ENCODE data around the gene ZNF341.
"Not testable (repeated sequence)": the region's sequence is repeated elsewhere in the genome, so short reads cannot be mapped to it uniquely, and the experiment has no call there.

The ZNF341 gene

DNA sequence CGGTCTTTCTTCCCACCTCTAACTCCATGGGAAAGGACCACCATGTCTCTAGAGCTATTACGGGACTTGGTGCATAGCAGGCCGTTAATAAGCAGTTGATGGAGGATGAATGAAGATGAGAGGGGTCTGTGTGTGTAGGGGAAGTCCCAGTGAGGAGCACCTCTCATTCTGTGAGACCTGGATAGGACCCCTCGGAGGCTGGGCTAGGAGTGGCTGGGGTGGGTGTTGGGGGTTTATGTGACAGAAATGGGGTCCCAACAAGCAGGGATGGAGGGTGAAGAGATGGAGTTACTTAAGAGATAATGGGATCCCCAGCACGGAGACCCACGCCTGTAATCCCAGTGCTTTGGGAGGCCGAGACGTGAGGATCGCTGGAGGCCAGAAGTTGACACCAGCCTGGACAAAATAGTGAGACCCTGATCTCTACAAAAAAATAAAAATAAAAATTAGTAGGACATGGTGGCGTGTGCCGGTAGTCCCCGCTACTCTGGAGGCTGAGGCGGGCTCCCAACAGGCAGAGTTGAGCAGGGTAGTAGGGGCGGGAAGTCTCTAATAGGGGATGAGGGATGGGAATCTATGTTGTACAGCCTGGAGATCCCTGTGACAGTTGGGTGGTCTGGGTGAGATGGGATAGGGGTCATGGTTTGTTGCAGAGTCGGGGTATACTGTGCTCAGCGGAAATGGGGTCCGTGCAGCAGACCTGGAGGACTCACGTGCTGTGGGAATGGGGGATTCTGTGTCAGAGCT lies 677 bp upstream of the ZNF341 start:
- no peak for DNase-seq (ENCODE audit: low read depth)

DNA sequence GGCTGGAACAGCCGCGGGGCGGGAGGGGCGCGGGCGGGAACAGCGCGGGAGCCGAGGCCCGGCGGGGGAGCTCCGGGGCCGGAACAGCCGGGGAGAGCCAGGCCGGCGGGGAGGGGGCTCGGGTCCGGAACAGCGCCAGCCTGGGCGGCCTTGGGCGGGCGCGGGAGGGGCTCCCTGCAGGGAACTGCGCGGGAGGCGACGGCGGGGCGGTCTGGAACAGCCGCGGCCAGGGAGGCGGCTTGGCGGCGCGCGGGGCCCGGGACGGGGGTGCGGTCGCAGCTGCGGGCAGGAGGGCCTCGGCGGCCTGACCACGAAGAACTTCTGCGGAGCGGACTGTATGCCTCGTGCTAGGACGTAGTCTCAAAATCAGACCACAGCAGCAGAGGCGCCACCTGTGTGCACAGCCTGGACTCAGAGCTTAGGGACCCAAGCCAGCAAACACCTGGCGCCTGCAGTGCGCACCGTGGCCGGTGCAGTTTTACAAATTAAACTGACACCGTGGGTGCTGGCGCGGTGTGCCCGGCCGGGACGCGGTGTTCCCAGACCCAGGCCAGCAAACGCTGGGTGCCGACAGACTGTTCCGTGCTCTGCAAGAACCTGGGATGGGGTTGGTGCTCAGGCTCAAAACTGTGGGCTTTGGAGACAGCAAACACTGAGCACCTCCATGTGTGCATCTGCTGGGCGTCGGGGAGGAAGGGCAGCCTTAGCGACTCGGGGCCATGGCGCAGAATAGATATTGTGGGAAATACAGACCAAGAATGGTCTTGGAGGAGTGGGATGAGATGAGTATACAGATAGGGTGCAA lies 572 bp downstream of the ZNF341 start:
- no peak for DNase-seq (ENCODE audit: low read depth)

DNA sequence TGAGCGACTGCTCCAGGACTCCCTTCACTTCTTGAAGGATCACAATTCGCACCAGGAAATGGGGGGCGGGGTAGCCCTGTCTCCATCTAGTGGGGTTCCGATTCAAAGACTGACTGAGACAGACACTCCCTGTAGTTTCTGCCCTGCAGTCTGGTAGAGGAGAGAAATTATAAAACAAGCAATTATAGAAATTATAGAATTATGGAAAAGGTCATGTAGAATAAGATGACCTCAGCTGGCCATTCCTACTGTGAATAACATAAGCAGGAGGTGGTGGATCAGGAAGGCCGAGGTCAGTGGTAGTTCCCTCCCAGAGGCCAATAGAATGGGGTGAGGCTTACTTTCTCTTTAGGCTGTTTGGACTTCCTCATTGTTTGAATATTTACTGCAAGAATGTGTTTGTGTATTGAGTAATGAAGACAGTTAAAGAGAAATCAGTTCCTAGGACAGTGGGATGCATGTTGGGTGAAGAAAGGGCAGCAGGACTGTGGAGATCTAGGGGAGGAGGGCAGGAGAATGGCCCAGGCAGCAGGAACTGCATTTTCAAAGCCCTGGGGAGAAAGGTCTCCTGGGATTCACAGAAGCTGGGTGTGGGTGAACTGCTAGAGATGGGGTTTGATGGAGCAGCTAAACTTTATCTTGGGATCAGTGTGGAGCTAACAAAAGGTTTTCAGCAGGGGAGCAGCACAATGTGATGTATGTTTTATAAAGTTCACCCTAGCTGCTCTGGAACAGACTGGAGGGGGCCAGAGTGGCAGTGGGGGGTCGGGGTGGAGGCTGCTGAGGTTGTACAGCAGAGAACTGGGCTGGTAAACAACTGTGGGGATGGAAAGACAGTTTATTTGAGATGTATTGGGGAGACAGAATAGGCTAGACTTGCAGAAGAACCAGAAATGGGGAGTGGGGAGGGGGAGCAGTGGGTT lies 2.1 kb downstream of the ZNF341 start:
- no peak for DNase-seq (ENCODE audit: low read depth)

DNA sequence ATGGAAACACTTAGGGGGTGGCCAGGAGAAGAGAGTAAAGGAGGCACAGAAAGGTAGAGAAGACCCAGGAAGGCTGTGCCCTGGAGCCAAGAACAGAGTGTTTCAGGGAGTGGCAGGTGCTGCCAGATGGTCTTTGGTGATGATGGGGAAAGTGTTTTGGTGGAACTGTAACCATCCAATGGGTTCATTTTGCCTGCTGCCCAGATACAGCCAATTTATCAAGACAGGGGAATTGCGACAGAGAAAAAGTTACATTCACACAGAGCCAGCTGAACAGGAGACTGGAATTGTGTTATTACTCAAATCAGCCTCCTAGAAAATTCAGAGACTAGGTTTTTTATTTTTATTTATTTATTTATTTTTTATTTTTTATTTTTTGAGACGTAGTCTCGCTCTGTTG lies 5.2 kb downstream of the ZNF341 start:
- DNase-seq (ENCODE audit: low read depth) = no peak

DNA sequence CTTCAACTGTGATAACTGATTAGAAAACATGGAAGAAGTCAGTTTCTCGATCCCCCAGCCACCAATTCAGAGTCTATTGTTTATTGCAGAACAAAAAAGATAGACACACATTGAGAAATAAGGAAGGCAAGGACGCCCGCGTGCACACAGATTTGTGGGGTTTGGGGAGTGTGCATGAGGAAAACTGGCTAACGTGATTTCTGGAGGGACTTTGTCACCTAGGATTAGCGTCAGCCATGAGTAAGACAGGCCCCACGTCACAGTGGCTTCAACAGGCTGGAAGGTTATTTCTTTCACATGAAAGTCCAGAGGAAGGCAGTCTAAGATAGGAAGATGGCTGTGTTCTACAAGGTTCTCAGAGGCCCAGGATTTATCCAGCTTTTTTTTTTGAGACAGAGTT lies 7.7 kb downstream of the ZNF341 start:
- no peak for DNase-seq (ENCODE audit: low read depth)

DNA sequence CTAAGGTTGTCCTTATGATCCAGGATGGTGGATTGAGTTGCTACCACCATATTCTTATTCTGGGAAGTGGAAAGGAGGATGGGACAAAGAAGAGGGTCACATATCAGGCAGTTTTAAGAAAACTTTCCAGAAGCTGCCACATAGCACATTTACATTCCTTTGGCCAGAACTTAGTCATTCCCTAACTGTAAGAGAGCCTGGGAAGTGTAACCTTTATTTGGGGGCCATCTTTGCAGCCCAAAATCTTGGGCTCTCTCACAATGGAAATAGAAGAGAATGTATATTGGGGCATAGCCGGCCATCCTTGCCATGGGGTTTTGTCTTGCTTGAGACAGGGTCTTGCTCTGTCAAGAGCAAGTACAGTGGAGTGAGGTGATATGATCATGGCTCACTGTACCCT lies 8.4 kb downstream of the ZNF341 start:
- no peak for DNase-seq (ENCODE audit: low read depth)

DNA sequence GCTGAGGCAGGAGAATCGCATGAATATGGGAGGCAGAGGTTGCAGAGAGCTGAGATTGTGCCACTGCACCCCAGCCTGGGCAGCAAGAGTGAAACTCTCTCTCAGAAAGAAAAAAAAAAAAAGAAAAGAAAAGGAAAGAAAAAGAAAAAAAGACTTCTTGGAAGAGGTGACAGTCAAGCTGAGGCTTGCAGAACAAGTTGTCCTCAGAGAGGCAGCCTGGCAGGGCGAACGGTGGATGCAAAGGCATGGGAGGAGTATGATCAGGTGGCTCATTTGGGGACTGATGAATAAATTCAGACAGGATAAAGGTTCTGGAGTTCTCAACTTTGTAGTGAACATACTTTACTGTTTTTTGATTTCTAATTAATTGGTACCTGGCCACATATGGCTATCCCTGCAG lies 12.4 kb downstream of the ZNF341 start:
- no peak for DNase-seq (ENCODE audit: low read depth)

DNA sequence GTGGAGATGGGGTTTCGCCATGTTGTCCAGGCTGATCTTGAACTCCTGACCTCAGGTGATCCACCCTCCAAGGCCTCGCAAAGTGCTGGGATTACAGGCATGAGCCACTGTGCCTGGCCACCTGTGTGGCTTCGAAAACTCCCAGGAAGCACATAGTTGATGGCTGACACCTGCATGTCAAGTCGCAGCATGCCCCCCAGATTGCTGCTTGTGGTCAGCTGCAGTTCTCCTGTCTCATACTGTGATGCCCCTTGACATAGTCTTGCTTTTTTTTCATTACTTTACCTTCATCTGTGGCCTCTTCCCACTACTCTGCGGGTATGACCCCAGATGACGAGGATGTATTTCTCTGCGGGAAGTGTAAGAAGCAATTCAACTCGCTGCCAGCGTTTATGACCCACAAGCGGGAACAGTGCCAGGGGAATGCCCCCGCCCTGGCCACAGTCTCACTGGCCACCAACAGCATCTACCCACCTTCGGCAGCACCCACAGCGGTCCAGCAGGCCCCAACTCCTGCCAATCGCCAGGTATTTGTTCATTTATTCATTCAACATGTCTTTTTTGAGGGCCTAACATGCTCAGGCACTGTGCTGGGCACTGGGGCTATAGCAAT lies 13.1 kb downstream of the ZNF341 start:
- DNase-seq (ENCODE audit: low read depth) = no peak

DNA sequence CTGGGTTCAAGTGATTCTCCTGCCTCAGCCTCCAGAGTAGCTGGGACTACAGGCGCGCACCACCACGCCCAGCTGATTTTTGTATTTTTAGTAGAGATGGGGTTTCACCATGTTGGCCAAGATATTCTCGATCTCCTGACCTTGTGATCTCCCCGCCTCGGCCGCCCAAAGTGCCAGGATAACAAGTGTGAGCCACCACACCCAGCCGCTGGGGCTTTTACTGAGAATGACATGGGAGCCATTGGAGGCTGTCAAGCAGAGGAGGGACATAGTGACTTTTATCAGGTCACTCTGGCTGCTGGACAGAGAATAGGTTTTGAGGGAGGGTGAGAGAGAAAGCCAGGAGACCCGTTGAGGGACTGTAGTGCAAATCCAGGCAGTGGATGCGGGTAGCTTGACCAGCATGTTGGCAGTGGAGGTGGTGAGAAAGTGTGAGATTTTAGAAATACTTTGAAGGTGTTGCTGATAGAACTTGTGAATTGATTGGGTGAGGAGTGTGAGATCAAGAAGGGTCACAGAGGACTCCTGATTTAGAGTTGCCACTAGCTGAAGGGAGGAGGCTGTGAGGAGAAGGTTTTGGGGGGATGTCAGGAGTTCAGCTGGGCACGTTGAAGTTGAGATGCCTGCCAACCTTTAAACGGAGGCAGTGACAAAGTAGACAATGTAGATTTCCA lies 14.7 kb downstream of the ZNF341 start:
- DNase-seq (ENCODE audit: low read depth) = no peak

DNA sequence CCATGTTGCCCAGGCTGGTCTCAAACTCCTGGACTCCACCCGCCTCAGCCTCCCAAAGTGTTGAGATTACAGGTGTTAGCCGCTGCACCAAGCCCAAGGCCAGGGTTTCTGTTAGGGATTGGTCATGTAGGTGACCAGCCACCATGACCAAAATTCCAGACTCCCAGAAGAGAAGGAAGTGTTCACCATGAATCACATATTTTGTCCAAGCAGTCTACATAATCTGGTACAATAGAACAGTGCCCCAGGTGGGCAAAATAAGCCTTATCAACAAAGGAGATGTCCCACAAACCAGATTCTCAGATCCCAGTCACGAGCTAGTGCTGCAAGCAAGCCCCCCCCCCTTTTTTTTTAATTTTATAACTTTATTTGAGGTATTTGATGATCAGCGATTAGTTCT lies 20.0 kb downstream of the ZNF341 start:
- DNase-seq (ENCODE audit: low read depth) = no peak

DNA sequence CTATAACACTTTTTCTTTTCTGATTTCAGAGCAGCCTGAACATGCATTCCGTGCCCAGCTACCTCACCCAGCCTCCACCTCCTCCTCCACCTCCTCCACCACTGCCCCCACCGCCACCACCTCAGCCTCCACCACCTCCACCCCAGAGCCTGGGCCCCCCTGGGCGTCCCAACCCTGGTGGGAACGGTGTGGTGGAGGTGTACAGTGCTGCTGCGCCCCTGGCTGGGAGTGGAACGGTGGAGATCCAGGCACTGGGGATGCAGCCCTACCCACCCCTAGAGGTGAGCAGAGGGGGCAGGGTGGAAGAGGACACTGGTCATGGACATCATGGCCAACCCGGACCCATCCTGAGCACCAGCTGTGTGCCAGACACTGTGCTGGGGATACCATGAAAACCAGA lies 21.3 kb downstream of the ZNF341 start:
- no peak for DNase-seq (ENCODE audit: low read depth)

DNA sequence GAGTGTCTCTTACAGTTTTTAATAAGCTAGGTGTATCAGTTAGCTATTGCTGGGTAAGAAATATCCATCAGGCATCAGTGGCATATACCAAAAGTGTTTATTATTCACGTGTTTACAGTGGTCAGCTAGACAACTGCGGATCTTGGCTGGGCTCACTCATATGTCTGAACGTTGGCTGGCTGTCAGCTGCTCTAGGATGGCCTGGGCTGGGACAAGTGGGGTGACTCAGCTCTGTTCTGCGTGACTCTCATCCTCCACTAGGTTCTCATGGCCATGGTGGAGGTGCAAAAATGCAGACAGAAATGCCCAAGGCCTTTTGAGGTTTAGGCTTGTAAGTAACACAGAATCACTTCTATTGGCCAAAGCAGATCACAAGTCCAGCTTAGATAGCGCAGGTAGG lies 22.0 kb downstream of the ZNF341 start:
- DNase-seq (ENCODE audit: low read depth) = no peak

DNA sequence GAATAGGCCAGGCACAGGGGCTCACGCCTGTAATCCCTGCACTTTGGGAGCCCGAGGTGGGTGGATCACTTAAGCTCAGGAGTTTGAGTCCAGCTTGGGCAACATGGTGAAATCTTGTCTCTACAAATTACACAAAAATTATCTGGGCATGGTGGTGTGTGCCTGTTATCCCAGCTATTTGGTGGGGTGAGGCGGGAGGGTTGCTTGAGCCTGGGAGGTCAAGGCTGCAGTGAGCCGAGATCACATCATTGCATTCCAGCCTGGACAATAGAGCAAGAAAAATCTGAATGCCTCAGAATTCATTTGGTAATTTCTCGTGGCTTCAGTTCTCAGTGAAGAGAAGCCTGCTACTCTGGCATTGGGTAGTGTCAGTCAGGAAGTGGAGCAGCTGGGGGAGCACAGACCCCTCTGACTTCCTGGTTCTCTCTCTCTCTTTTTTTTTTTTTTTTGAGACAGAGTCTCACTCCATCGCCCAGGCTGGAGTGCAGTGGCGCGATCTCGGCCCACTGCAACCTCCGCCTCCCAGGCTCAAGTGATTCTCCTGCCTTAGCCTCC lies 24.2 kb downstream of the ZNF341 start:
- not testable (repeated sequence) for DNase-seq (ENCODE audit: low read depth)

DNA sequence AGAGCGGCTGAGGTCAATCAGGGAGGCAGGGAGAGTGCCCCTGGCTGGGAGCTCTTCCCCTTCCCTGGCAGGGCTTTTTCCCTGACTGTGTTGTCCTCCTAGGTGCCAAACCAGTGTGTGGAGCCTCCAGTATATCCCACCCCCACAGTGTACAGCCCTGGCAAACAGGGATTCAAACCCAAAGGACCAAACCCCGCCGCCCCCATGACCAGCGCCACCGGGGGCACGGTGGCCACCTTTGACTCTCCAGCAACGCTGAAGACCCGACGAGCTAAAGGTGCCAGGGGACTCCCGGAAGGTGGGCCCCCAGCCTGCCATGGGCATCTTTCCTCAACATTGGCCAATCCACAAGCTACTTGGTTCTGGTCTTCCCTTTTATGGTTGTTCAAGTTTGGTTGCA lies 25.2 kb downstream of the ZNF341 start:
- no peak for DNase-seq (ENCODE audit: low read depth)

DNA sequence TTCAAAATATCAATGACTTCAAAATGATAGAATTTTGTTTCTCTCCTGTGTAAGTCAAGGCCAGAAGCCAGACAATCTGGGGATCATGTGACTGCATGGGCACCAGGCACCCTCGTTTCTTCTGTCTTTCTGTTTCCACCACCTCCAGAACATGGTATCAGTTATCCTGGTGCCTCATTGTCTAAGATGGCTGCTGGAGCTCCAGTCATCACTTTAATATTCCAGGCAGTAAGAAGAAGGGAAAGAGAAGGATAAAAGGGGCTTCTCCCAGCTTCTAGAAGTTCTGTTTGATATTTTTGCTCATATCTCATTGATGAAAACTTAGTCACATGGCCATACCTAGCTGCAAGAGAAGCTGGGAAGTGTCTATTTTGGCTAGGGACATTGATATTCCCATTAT lies 25.7 kb downstream of the ZNF341 start:
- DNase-seq (ENCODE audit: low read depth) = no peak

DNA sequence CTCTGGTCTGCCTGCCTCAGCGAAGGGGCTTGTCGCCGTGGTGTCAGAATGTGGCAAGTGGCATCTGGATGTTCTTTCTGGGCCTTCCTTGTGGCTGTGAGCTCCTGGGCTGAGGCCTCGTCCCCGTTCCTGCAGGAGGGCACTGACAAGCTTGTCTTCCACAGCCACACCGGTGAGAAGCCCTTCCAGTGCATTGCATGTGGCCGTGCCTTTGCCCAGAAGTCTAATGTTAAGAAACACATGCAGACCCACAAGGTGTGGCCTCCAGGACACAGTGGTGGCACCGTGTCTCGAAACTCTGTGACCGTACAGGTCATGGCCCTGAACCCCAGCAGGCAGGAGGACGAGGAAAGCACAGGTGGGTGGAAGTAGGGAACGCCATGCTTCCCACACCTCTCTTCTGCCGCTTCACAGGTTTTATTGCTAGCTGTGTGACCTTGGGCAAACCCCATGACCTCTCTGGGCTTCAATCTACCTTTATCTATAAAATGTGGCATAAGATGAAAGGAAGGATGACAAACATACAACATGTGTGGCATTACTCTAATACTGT lies 30.0 kb downstream of the ZNF341 start:
- DNase-seq (ENCODE audit: low read depth) = no peak

DNA sequence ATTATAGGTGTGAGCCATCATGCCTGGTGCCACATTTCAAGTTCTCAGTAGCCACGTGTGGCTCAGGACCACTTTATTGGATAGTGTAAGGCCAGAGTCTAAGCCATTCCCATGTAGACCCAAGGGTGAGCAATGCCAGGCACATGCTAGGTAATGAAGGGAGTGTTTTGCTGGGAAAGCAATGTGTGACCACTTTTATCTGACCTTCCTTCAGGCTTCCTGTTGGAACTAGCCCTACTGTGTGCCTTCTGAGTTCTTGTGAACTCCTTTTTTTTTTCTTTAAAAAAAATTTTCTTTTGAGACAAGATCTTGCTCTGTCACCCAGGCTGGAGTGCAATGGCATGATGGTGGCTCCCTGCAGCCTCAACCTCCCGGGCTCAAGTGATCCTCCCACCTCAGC lies 33.3 kb downstream of the ZNF341 start:
- no peak for DNase-seq (ENCODE audit: low read depth)

DNA sequence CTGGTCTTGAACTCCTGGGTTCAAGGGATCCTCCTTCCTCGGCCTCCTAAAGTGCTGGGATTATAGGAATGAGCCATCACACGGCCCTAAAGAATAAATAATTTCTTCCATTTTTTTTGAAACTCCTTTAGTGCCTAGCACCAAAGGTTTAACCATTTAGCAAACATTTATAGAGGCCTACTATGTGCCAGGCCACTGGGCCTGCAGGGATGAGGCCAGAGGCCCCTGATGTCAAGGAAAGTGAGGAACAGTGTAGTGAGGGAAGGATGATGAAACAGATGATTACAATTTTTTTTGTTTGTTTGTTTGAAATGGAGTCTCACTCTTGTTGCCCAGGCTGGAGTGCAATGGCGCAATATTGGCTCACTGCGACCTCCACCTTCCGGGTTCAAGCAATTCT lies 33.8 kb downstream of the ZNF341 start:
- DNase-seq (ENCODE audit: low read depth) = no peak

DNA sequence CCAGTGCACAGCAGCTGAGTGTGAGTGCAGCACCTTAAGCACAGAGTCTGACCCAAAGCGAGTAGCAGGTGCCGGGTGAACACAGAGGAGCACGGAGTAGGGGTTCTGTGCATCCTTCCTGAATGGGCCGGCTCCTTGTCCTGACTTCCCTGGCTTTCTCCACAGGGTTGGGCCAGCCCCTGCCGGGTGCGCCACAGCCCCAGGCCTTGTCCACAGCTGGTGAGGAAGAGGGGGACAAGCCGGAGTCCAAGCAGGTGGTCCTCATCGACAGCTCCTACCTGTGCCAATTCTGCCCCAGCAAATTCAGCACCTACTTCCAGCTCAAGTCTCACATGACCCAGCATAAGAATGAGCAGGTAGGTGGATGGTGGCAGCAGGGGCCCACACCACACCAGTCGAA lies 34.9 kb downstream of the ZNF341 start:
- DNase-seq (ENCODE audit: low read depth) = no peak

DNA sequence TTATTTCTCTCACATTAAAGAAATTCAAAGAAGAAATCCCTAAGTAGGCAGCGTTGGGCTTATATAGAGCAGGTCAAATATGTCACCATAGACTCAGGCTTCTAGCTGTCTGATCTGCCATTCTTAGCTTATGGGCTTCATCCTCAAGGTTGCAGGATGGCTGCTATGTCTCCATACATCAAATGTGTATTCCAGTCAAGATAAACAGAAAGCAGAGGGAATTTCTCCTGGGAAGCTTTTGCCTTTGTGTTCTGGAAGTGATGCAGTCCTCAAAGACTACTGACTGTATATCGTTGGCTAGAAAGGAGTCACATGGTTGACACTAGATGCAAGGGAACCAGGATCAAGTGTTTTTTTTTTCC lies 36.0 kb downstream of the ZNF341 start:
- DNase-seq (ENCODE audit: low read depth) = no peak

DNA sequence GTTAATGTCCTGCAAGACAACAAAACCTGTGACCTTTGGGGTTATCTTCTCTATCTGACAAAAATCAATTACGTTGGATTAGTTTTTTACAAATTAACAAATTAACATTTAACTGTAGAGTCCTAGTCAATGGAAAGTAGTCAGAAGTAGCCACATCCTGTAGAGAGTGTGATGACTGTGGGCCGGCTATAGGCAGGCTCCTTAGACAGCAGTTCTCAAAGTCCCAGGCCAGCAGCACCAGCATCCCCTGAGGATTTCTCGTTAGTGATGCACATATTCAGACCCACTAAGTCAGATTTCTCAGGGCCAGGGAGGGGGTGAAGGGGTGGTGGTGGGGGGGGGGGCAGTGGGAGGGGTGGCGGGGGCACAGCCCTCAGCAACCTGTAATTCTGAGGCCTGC lies 37.2 kb downstream of the ZNF341 start:
- DNase-seq (ENCODE audit: low read depth) = no peak

All from activated T-cell treated with anti-CD3 and anti-CD28 coated beads for 48 hours (primary cell).